Measurements from ENCODE around the gene PANX1. TPM values are rescaled to one million over a fixed set of nuclear protein-coding genes. Genes with fewer than 3 reads are reported as not detected.
A peak's percentile ranks its signal among the peaks of the same experiment; 100 is the strongest.

PANX1 gene, protein sequence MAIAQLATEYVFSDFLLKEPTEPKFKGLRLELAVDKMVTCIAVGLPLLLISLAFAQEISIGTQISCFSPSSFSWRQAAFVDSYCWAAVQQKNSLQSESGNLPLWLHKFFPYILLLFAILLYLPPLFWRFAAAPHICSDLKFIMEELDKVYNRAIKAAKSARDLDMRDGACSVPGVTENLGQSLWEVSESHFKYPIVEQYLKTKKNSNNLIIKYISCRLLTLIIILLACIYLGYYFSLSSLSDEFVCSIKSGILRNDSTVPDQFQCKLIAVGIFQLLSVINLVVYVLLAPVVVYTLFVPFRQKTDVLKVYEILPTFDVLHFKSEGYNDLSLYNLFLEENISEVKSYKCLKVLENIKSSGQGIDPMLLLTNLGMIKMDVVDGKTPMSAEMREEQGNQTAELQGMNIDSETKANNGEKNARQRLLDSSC
- total RNA-seq: 10 to 100 TPM in 1 of 2 donors, 1 to 10 TPM in 1; 7.1 to 19.8 TPM
- total RNA-seq: 15.6 to 22.3 reads per million in 2 donors

DNA sequence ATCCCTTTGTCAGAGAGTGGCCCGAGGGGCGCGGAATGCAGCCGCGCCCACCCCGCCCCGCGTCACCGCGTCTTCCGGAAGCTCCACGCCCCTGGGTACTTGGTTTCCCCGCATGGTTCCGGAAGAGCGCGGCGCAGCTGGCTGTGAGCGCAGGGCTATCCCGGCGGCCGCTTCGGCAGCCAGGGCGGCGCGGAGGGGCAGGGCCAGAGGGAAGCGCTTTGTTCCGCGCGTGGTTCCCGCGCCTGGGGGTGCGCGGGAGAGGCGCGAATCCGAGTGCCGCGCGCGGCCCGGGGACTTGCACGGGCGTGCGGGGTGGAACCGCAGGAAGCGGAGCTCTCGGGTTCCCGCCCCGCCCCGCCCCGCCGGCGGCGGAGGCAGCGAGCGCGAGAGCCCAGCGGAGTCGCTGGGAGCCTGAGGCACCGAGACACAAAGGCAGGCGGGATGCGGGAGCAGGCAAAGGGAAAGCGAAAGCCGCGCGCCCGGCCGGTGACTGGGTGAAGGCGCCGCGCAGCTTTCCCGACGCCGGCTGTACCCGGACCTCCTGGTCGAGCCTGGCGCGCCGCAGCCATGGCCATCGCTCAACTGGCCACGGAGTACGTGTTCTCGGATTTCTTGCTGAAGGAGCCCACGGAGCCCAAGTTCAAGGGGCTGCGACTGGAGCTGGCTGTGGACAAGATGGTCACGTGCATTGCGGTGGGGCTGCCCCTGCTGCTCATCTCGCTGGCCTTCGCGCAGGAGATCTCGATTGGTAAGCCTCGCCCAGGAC, at the start of gene PANX1:
Gene PANX1, plus strand, starts transcription at position 96 of the 766 bp plus-strand sequence. Its CDS starts 472 bp downstream, at position 568.
- no peaks in the 10 kb centered on the region for H3K27me3 Mint-ChIP-seq
- no peak within 1 kb of the TSS for H3K27ac Mint-ChIP-seq
- no peaks in the 10 kb centered on the region for H3K36me3 Mint-ChIP-seq (ENCODE audit: low read depth)
- DNase-seq: peak; percentile 44 to 73 (median 66)
- H3K4me1 Mint-ChIP-seq: peaks cover 25% of the 10 kb centered on the region
- no peak within 1 kb of the TSS for H3K4me3 Mint-ChIP-seq
- peak; percentile 86 for ATAC-seq
- H3K9me3 ChIP-seq (ENCODE audit: control insufficient read depth, low read length, poor library complexity, severe bottlenecking): no peaks in the 10 kb centered on the region

DNA sequence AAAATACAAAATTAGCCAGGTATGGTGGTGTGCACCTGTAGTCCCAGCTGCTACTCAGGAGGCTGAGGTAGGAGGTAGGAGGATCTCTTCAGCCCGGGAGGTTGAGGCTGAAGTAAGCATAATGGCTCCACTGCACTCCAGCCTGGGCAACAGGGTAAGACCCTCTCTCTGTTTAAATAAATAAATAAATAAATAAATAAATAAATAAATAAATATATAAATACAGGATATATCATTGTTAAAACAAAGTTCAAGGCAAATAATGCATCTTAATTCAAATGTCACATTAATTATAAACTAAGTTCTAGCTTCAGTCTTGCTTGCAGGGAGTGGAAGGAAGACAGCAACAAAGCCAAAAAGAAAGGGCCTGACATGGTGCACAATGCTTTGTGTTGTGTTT, 44.5 kb upstream of the PANX1 start:
- no peak for DNase-seq
- H3K27ac Mint-ChIP-seq: no peak overlapping the region
- peaks cover 2% of the 10 kb centered on the region for H3K36me3 Mint-ChIP-seq (ENCODE audit: low read depth)
- no peaks in the 10 kb centered on the region for H3K4me1 Mint-ChIP-seq
- peaks cover 17% of the 10 kb centered on the region for H3K27me3 Mint-ChIP-seq
- H3K9me3 ChIP-seq (ENCODE audit: control insufficient read depth, low read length, poor library complexity, severe bottlenecking): no peaks in the 10 kb centered on the region
- H3K4me3 Mint-ChIP-seq: no peak overlapping the region
- no peak for ATAC-seq

DNA sequence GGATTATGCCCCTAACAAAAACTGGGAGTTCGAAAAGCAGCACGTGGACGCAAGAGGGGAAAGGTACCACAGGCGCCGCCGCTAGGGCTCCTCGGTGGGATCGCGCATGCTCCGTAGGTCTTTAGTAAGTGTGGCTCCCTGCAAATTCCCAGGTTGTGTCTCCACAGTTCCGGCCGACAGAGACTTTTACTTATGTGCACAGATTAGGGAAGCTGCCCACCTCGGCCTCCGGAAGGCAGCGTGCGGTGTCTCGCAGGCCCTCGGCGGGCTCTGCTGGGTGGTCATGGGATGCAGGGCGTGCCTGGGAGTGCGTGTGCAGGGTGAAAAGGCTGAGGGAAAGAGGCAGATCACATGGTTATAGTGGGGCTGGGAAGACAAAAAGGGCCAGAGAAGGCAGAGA, 39.7 kb upstream of the PANX1 start:
- no peaks in the 10 kb centered on the region for H3K4me1 Mint-ChIP-seq
- H3K9me3 ChIP-seq (ENCODE audit: control insufficient read depth, low read length, poor library complexity, severe bottlenecking): no peaks in the 10 kb centered on the region
- no peak overlapping the region for H3K4me3 Mint-ChIP-seq
- H3K27me3 Mint-ChIP-seq: peaks cover 8% of the 10 kb centered on the region
- ATAC-seq (no peak), DNase-seq (no peak)
- no peak overlapping the region for H3K27ac Mint-ChIP-seq
- no peaks in the 10 kb centered on the region for H3K36me3 Mint-ChIP-seq (ENCODE audit: low read depth)

DNA sequence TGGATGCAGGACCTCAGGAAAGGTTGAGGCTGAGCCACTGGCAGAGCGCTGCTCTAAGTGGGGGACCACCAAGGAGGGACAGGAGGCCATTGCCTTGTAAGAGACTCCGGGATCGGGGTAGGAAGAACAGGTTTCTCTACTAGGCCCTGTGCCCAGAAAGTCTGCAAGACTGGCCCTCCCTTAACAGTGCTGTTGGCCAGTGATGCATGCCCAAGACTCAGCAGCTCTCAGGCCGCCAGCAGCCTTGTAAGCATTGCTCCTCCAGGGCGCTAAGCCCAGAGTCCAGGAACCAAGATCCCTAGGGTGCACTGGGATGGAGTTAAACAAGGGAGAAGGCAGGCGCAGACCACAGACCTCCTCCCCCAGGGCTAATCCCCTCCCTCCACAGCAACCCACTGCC, 39.3 kb upstream of the PANX1 start:
- Mint-ChIP-seq H3K4me1 (no peaks in the 10 kb centered on the region), H3K27me3 (peaks cover 8% of the 10 kb centered on the region), H3K4me3 (no peak overlapping the region), H3K27ac (no peak overlapping the region), H3K36me3 (ENCODE audit: low read depth) (no peaks in the 10 kb centered on the region)
- ATAC-seq: no peak
- no peak for DNase-seq
- H3K9me3 ChIP-seq (ENCODE audit: control insufficient read depth, low read length, poor library complexity, severe bottlenecking): no peaks in the 10 kb centered on the region

- H3K27ac Mint-ChIP-seq: no peak overlapping the region
- no peak overlapping the region for H3K4me3 Mint-ChIP-seq
- ATAC-seq (no peak), DNase-seq (no peak)
- no peaks in the 10 kb centered on the region for H3K36me3 Mint-ChIP-seq (ENCODE audit: low read depth)
- peaks cover 8% of the 10 kb centered on the region for H3K27me3 Mint-ChIP-seq
- H3K9me3 ChIP-seq (ENCODE audit: control insufficient read depth, low read length, poor library complexity, severe bottlenecking): no peaks in the 10 kb centered on the region
- no peaks in the 10 kb centered on the region for H3K4me1 Mint-ChIP-seq
These were observed 38.2 kb upstream of the PANX1 start for GRCh38 chr11:94090401-94090800.

- ATAC-seq (no peak), DNase-seq (no peak)
- Mint-ChIP-seq H3K4me3 (no peak overlapping the region), H3K27me3 (peaks cover 5% of the 10 kb centered on the region), H3K4me1 (no peaks in the 10 kb centered on the region), H3K36me3 (ENCODE audit: low read depth) (no peaks in the 10 kb centered on the region), H3K27ac (no peak overlapping the region)
- no peaks in the 10 kb centered on the region for H3K9me3 ChIP-seq (ENCODE audit: control insufficient read depth, low read length, poor library complexity, severe bottlenecking)
These were observed 37.5 kb upstream of the PANX1 start for GRCh38 chr11:94091091-94091490.

DNA sequence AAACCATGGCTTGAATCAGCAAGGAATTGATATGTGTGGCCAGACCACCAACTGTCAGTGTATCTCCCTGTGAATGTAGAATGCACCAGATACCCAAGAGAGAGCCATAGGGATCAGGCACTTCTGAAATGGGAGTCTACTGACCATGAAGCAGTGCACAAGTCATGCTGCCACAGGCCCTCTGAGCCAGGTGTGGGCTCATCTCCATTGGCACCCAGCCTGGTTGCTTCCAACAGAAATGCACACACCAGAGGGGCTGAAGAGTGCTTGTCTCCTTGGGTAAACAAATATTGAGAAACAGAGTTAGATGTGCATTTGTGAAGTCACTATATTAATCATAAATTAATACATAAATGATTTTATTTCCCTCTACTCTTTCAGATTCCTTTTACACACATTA, 28.4 kb upstream of the PANX1 start:
- H3K4me3 Mint-ChIP-seq: no peak overlapping the region
- no peak for ATAC-seq
- no peak overlapping the region for H3K27ac Mint-ChIP-seq
- DNase-seq: no peak
- H3K36me3 Mint-ChIP-seq (ENCODE audit: low read depth): no peaks in the 10 kb centered on the region
- no peaks in the 10 kb centered on the region for H3K9me3 ChIP-seq (ENCODE audit: control insufficient read depth, low read length, poor library complexity, severe bottlenecking)
- peaks cover 7% of the 10 kb centered on the region for H3K27me3 Mint-ChIP-seq
- H3K4me1 Mint-ChIP-seq: no peaks in the 10 kb centered on the region

DNA sequence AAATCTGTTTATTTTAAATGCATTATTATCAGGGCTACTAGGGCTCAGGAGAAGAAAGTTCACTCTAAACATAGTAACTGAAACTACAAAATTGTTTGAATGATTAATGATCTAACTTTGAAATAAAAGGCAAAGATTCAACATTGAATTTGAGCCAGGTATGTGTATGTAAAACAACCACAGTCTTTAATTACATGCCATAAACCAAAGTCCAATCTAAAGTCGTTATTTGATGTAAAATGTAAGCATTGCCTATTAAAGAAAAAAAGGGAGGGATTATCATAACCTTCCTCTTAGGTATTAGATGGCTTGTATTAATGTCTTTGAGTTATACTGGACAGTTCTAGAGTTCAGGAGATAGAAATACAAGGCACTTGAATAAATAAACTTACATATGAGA, 25.2 kb upstream of the PANX1 start:
- DNase-seq (no peak), ATAC-seq (no peak)
- no peaks in the 10 kb centered on the region for H3K36me3 Mint-ChIP-seq (ENCODE audit: low read depth)
- H3K27me3 Mint-ChIP-seq: peaks cover 7% of the 10 kb centered on the region
- H3K4me3 Mint-ChIP-seq: no peak overlapping the region
- no peaks in the 10 kb centered on the region for H3K9me3 ChIP-seq (ENCODE audit: control insufficient read depth, low read length, poor library complexity, severe bottlenecking)
- no peaks in the 10 kb centered on the region for H3K4me1 Mint-ChIP-seq
- H3K27ac Mint-ChIP-seq: no peak overlapping the region

GRCh38 chr11:94104734-94105133, 23.9 kb upstream of the PANX1 start:
- H3K27me3 Mint-ChIP-seq: peaks cover 7% of the 10 kb centered on the region
- H3K36me3 Mint-ChIP-seq (ENCODE audit: low read depth): no peaks in the 10 kb centered on the region
- no peak overlapping the region for H3K4me3 Mint-ChIP-seq
- H3K4me1 Mint-ChIP-seq: no peaks in the 10 kb centered on the region
- H3K27ac Mint-ChIP-seq: no peak overlapping the region
- DNase-seq: no peak
- ATAC-seq: no peak
- no peaks in the 10 kb centered on the region for H3K9me3 ChIP-seq (ENCODE audit: control insufficient read depth, low read length, poor library complexity, severe bottlenecking)

- Mint-ChIP-seq H3K4me1 (no peaks in the 10 kb centered on the region), H3K4me3 (no peak overlapping the region), H3K27me3 (peaks cover 7% of the 10 kb centered on the region), H3K36me3 (ENCODE audit: low read depth) (no peaks in the 10 kb centered on the region), H3K27ac (no peak overlapping the region)
- no peak for ATAC-seq
- no peaks in the 10 kb centered on the region for H3K9me3 ChIP-seq (ENCODE audit: control insufficient read depth, low read length, poor library complexity, severe bottlenecking)
- no peak for DNase-seq
These were observed 21.9 kb upstream of the PANX1 start for GRCh38 chr11:94106716-94107115.

GRCh38 chr11:94107363-94107762, 21.3 kb upstream of the PANX1 start:
- no peaks in the 10 kb centered on the region for H3K4me1 Mint-ChIP-seq

DNA sequence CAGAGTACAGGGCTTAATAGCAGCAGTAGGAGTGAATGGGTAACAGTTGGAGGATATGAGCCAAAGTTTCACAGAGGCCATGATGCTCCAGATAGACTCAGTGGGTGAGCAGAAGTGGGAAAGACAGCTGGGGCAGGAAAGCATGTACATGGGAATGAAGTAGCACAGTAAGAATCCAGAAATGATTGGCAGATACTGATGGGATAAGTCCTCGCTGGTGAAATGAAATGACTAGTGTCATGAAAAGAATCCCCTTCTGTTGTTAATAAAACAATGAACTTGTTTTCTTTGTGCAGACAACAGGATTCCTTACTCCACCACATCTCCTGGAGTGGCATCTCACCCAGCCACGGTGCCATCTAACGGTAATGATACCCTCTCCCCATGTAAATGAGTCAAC, 17.4 kb upstream of the PANX1 start:
- no peaks in the 10 kb centered on the region for H3K9me3 ChIP-seq (ENCODE audit: control insufficient read depth, low read length, poor library complexity, severe bottlenecking)
- Mint-ChIP-seq H3K36me3 (ENCODE audit: low read depth) (no peaks in the 10 kb centered on the region), H3K4me1 (no peaks in the 10 kb centered on the region), H3K27me3 (no peaks in the 10 kb centered on the region), H3K4me3 (no peak overlapping the region), H3K27ac (no peak overlapping the region)
- no peak for DNase-seq
- no peak for ATAC-seq

More at GRCh38 chr11:94107363-94107762, 21.3 kb upstream of the PANX1 start:
- no peak for DNase-seq
- H3K36me3 Mint-ChIP-seq (ENCODE audit: low read depth): no peaks in the 10 kb centered on the region
- H3K27ac Mint-ChIP-seq: no peak overlapping the region
- ATAC-seq: no peak
- H3K4me3 Mint-ChIP-seq: no peak overlapping the region
- H3K9me3 ChIP-seq (ENCODE audit: control insufficient read depth, low read length, poor library complexity, severe bottlenecking): no peaks in the 10 kb centered on the region
- peaks cover 7% of the 10 kb centered on the region for H3K27me3 Mint-ChIP-seq

DNA sequence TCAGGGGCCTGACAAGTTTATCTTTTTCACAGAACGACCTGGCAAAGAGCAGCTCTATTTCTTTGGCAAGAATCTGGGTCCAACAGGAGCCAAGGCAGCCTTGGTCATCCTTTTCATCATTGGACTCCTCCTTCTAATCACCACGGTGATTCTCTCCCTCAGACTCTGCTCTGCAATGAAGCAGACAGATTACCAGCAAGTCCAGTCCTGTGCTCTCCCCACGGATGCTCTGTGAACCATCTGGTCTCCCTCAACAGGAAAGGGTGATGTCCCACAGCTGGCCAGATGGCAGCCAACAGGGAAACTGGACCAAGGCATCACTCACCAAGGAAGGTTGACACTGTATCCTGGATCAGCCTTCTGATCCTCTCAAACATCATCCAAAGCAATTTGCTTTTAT, 17.0 kb upstream of the PANX1 start:
- Mint-ChIP-seq H3K27me3 (no peaks in the 10 kb centered on the region), H3K36me3 (ENCODE audit: low read depth) (no peaks in the 10 kb centered on the region), H3K4me1 (no peaks in the 10 kb centered on the region), H3K4me3 (no peak overlapping the region), H3K27ac (no peak overlapping the region)
- no peak for DNase-seq
- no peaks in the 10 kb centered on the region for H3K9me3 ChIP-seq (ENCODE audit: control insufficient read depth, low read length, poor library complexity, severe bottlenecking)
- no peak for ATAC-seq

All from T-helper 17 cell (primary cell).